DMS153 (cell line): ENCODE data around the gene ATXN1.

Experiments used
- DNase-seq: peaks from one replicate; lab custom pipeline; 2025; lab: John Stamatoyannopoulos, UW

ATXN1 gene

DNA sequence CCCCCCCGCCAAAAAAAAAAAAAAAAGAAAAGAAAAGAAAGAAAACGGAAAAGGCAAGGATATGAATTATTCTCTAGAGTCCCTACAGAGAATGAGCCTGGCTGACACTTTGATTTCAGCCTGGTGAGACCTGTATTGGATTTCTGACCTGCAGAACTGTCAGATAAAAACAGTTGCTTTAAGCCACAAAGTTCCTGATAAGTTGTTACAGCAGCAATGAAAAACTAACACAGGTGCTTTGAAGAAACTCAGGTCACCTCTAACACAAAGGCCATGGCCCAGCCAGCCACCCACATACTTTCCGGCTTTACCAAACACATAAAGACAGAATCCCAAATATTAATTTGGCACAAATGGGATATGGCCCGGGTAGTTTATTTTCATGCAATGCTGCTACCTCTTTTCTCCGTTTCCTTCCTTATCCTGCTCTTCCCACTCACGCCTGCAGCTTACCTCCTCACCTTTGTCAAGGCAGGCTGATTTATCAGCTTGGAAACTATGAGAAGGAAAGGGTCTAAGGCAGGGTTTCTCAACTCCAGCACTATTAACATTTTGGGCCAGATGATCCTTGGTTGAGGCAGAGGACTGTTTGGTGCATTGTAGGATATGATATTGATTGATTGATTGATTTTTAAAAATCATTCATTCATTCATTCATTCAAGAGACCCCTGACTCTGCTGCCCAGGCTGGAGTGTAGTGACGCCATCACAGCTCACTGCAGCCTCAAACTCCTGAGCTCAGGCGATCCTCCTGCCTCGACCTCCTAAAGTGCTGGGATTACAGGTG, 88.1 kb downstream of the ATXN1 start:
- DNase-seq, result no peak

DNA sequence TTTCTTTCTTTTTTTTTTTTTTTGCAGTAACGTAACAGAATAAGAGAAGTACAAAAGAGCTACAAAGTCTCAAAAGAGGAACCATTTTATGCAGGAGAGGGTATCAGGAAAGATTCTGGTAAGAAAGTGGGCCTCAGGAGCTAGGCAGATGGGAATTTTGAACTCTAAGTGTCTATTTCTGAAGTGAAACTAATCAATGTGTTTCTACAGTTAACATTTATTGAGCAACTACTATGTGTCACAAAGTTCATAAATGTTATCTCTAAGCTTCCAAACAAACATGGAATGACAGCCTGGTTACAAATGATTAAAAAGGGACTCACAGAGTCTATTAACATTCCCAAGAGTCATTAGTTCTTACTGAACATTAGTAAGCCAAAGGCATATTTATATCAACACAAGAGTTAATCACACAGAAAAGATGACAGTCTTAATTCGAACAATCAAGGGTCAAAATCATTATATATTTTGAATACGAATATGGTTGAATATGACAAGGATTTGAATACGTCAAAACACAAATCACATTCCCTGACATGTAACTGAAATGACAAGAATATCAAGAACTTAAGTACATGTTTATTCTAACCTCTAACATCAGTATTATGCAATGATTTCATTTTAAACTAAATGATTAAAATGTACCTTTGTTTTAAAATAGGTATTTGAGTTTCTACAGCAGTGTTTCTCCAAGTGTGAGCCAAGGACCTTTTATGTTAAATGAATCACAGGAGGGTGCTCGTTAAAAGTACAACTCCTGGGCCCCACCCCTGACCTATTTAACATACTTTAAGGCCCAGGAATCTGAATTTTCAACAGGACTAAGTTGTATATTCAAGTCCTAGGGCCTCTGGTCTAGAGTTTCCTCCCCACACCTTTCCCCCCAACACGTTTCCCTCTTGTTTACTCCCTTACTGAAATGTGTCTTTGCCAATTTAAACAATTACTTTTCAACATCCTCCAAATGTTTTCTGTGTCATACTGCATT, 89.7 kb downstream of the ATXN1 start:
- DNase-seq, result no peak

- DNase-seq, result no peak
These were observed 90.6 kb downstream of the ATXN1 start for GRCh38 chr6:16670617-16671051.

- DNase-seq, result no peak
These were observed 91.1 kb downstream of the ATXN1 start for GRCh38 chr6:16670183-16670582.

DNA sequence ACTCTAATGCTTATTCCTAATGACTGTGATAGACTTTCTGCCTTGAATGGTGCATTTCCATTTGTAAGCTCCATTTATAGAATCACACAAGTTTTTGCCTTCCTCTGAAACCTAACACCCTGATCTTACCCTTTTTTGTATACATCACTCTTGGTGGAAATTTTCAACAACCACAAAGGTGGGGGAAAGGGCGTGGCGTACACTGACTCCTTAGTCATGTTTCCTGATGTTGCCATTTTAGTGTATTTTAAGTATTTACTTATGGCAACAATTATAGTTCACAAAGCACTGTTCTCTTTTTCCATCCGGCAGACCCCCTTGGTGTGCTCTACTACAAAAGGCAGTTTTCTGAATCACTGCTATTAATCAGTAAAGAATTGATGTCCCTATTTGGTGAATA, 92.0 kb downstream of the ATXN1 start:
- DNase-seq, result no peak

DNA sequence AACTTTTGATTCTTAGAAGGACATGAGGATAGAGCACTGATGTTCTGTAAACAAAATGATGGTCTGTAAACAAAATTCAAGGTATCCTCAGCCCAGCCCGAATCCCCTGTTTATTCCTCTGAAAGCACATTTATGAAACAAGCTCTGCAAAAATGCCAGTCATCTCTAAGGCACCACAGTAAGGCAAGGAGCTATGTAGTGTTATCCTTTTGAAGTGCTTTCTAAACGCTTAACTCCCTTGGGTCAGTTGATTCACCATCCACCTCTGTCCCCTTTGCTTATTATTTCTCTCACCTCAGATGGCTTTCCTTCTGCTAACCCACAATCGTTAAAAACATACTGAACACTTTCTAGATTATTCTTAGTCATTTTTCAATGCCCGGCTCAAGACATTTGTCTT, 93.8 kb downstream of the ATXN1 start:
- no peak for DNase-seq

DNA sequence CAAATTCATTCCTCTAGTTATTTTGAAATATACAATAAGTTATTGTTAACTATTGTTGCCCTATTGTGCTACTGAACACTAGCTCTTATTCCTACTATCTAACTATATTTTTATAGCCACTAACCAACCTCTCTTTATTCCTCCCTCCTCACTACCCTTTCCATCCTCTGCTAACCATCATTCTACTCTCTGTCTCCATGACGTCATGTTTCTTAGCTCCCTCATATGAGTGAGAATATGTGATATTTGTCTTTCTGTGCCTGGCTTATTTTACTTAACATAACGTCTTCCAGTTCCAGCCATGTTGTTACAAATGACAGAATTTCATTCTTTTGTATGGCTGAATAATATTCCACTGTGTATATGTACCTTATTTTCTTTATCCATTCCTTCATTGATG, 95.3 kb downstream of the ATXN1 start:
- no peak for DNase-seq

GRCh38 chr6:16665182-16665581, 96.1 kb downstream of the ATXN1 start:
- DNase-seq, result no peak

GRCh38 chr6:16663901-16664300, 97.4 kb downstream of the ATXN1 start:
- no peak for DNase-seq

GRCh38 chr6:16660157-16660497, 101.1 kb downstream of the ATXN1 start:
- no peak for DNase-seq

DNA sequence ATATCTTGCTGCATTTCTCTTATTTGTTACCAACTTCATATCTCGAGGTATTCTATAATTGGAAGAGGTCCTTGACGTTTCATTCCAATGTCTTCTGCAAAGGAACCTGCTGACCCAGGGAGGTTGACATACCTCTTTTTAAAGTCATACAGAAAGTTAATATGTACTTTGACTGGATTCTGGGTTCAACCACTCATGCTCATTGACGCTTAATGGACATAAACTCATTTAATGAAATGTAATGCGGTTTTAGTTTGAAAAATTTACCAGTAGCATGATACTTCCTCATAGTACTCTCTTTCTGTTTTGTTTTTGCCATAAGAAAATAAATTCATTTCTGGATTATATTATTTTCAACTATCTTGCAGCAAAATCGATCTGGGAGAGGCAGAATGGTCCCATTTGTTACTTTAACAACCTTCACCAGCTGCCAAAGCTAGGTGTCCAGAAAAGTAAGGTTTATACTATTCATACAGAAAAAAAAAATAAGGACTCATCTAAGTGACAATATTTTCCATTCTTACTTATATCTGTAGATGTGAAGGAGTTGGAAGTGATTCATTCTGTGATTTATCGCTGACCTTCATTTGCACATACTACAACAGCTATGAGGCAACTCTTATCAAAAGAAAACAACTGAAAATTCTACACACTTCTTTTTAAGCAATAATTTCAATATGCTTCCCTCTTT, 101.6 kb downstream of the ATXN1 start:
- no peak for DNase-seq

GRCh38 chr6:16658348-16659034, 102.8 kb downstream of the ATXN1 start:
- DNase-seq, result no peak

DNA sequence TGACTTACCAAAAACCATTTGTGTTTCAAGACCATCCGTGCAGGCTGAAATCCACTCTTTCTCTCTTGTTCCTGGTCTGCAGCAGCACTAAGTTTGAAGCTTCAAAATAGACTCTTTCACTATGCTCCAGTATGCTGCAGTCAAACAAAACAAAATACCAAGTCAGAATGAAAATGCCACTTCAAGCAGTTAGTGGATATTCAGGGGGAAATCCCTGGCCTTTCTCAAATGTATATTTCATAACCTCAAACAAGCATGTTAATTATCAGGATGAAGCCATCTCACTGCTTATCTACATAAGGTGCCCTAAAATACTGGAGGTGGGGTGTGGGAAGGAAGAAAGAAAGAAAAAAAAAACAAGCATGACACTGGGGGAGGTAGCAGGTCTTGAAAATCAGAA, 103.5 kb downstream of the ATXN1 start:
- DNase-seq, result no peak

- DNase-seq, result no peak
These were observed 104.8 kb downstream of the ATXN1 start for GRCh38 chr6:16656451-16656850.

DNA sequence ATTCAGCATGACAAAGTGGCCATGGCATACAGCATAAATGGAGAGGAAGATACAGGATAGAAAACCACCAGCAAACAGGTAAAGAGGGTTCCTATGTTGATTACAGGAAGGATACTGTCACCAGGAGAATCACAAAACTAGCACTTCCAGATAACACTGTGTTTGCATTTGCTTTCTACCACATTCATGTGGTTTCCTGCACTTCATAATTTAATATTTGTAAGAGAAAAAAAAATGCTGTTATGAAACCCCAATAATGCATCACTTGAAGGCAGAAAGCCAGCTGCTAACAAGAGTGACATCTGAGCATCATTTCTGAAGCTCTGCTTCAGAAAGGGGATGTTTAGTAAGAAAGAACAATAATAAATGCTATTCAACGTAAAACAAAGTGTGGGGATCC, 106.6 kb downstream of the ATXN1 start:
- DNase-seq, result no peak

- DNase-seq, result no peak
These were observed 108.0 kb downstream of the ATXN1 start for GRCh38 chr6:16653226-16653625.

- DNase-seq, result no peak
These were observed 109.4 kb downstream of the ATXN1 start for GRCh38 chr6:16651871-16652270.

DNA sequence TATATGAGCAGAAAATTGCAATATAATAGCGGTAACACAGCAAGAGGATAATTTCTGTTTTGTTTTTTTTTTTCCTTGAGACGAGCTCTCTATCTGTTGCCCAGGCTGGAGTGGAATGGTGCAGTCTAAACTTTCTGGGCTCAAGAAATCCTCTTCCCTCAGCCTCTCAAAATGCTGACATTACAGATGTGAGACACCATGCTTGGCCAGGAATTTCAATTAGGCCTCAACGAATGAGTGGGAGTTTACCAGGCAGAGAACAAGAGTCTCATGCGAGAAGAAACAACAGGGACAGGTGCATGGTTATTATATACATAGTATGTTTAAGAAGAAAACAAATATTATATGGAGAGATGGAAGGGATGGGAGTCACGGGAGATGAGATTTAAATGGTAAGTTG, 111.4 kb downstream of the ATXN1 start:
- DNase-seq, result no peak

DNA sequence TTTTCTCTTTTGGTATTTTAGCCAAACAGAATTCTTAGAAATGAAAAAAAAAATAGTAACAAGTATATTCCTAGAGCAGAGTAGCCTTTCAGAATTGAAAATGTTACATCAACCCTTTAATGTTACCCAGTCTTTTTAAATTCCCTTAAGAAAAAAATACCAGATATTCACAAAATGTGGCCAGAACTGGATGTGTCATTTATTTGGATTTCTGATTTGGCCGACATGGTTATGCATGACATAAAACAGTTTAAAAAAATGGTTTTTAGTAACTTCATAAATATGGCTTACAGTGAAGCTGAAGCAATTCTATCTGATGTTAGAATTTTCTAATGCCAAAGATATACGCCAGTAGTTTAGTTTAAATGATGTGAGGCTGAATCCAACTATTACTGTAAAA, 112.0 kb downstream of the ATXN1 start:
- no peak for DNase-seq

GRCh38 chr6:16648003-16648402, 113.3 kb downstream of the ATXN1 start:
- no peak for DNase-seq

DNA sequence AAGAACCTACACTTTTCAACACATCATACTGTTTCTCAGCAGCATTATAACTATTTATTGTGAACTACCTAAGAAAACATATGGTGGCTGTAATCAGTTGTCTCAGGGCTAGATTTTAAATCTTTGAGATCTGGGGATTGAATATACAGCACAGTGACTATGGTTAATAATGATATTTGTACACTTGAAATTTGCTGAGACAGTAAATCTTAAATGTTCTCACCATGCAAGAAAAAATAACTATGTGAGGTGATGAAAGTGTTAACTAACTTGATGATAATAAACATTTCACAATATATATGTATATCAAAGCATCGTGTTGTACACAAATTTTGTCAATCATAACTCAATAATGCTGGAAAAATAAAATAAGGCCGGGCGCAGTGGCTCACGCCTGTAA, 113.8 kb downstream of the ATXN1 start:
- DNase-seq, result no peak
